H9 (cell line): ENCODE measurements around the gene ATG5. TPM values are rescaled to one million over a fixed set of nuclear protein-coding genes. Genes with fewer than 3 reads are reported as not detected.

Experiments used
- DNase-seq: peaks from one replicate; pipeline ENCODE4 v3.0.0-alpha.2; 2017
- H2AFZ ChIP-seq: one replicate; pipeline ENCODE4 v1.6.1; 2013; ENCODE audit warnings: mild to moderate bottlenecking, low read length, control low read depth, moderate library complexity
- H2AK5ac ChIP-seq: 2 replicates; pipeline ENCODE4 v1.6.1; 2013; ENCODE audit warnings: low read length, control low read depth, mixed read lengths; ENCODE audit not compliant: insufficient read length
- H2BK120ac ChIP-seq: one replicate; pipeline ENCODE4 v1.6.1; 2013; ENCODE audit warnings: low read depth, mild to moderate bottlenecking, low read length, control low read depth, inconsistent platforms; ENCODE audit not compliant: poor library complexity, severe bottlenecking
- H2BK12ac ChIP-seq: 2 replicates; pipeline ENCODE4 v1.6.1; 2013; ENCODE audit warnings: low read length, control low read depth, mixed read lengths, low read depth; ENCODE audit not compliant: insufficient read length
- H2BK15ac ChIP-seq: 2 replicates; pipeline ENCODE4 v1.6.1; 2013; ENCODE audit warnings: low read depth, low read length, control low read depth
- H2BK20ac ChIP-seq: one replicate; pipeline ENCODE4 v1.6.1; 2013; ENCODE audit warnings: low read depth, mild to moderate bottlenecking, low read length, control low read depth, inconsistent platforms; ENCODE audit not compliant: poor library complexity, severe bottlenecking
- H2BK5ac ChIP-seq: 2 replicates; pipeline ENCODE4 v1.6.1; 2013; ENCODE audit warnings: low read length, control low read depth, mixed read lengths; ENCODE audit not compliant: insufficient read length
- H3K14ac ChIP-seq: 2 replicates; pipeline ENCODE4 v1.6.1; 2013; ENCODE audit warnings: low read length, control low read depth; ENCODE audit not compliant: insufficient read depth
- H3K18ac ChIP-seq: 2 replicates; pipeline ENCODE4 v1.6.1; 2013; ENCODE audit warnings: low read depth, mild to moderate bottlenecking, mixed read lengths, low read length, control low read depth; ENCODE audit not compliant: insufficient read length
- H3K23ac ChIP-seq: 2 replicates; pipeline ENCODE4 v1.6.1; 2013; ENCODE audit warnings: low read length, control low read depth, mixed read lengths, low read depth; ENCODE audit not compliant: insufficient read length
- H3K23me2 ChIP-seq: 2 replicates; pipeline ENCODE4 v1.6.1; 2013; ENCODE audit warnings: low read depth, mild to moderate bottlenecking, mixed read lengths, low read length, control low read depth; ENCODE audit not compliant: insufficient read length, poor library complexity, severe bottlenecking
- H3K27ac ChIP-seq: 2 replicates; pipeline ENCODE4 v1.5.1; 2013; ENCODE audit warnings: low read length, control low read depth, mixed read lengths, low read depth; ENCODE audit not compliant: insufficient read length
- H3K27me3 ChIP-seq: 2 replicates; pipeline ENCODE4 v1.6.1; 2013; ENCODE audit warnings: low read length, control low read depth, inconsistent platforms; ENCODE audit not compliant: insufficient read depth
- H3K4ac ChIP-seq: 2 replicates; pipeline ENCODE4 v1.6.1; 2013; ENCODE audit warnings: low read depth, mild to moderate bottlenecking, control low read depth, inconsistent platforms, low read length, moderate library complexity
- H3K4me1 ChIP-seq: 2 replicates; pipeline ENCODE4 v1.6.1; 2013; ENCODE audit warnings: low read length, control low read depth, inconsistent platforms; ENCODE audit not compliant: insufficient read depth
- H3K4me2 ChIP-seq: 2 replicates; pipeline ENCODE4 v1.6.1; 2013; ENCODE audit warnings: low read length, control low read depth, mixed read lengths; ENCODE audit not compliant: insufficient read length, insufficient read depth
- H3K56ac ChIP-seq: 2 replicates; pipeline ENCODE4 v1.6.1; 2013; ENCODE audit warnings: low read depth, mild to moderate bottlenecking, mixed read lengths, low read length, control low read depth; ENCODE audit not compliant: insufficient read length
- H3K79me1 ChIP-seq: 2 replicates; pipeline ENCODE4 v1.6.1; 2013; ENCODE audit warnings: low read depth, mild to moderate bottlenecking, moderate library complexity, low read length, control low read depth, inconsistent platforms; ENCODE audit not compliant: insufficient read depth, poor library complexity, severe bottlenecking
- H3K79me2 ChIP-seq: 2 replicates; pipeline ENCODE4 v1.6.1; 2013; ENCODE audit warnings: low read length, control low read depth, inconsistent platforms; ENCODE audit not compliant: insufficient read depth
- H3K9ac ChIP-seq: 2 replicates; pipeline ENCODE4 v1.6.1; 2013; ENCODE audit warnings: low read length, control low read depth, mixed read lengths; ENCODE audit not compliant: insufficient read length; ENCODE audit errors: extremely low read depth
- H3K9me3 ChIP-seq: one replicate; pipeline ENCODE4 v1.6.1; 2013; ENCODE audit warnings: low read depth, low read length, inconsistent platforms; ENCODE audit not compliant: control insufficient read depth
- H3T11ph ChIP-seq: one replicate; pipeline ENCODE4 v1.6.1; 2013; ENCODE audit warnings: mild to moderate bottlenecking, low read length, control low read depth, inconsistent platforms
- H4K20me1 ChIP-seq: one replicate; pipeline ENCODE4 v1.6.1; 2013; ENCODE audit not compliant: control insufficient read depth, insufficient read length, insufficient read depth
- H4K5ac ChIP-seq: 2 replicates; pipeline ENCODE4 v1.6.1; 2013; ENCODE audit warnings: low read depth, mild to moderate bottlenecking, mixed read lengths, low read length, control low read depth; ENCODE audit not compliant: insufficient read length
- H4K8ac ChIP-seq: replicated peaks from 2 replicates; pipeline ENCODE4 v1.6.1; 2013; ENCODE audit warnings: low read length, control low read depth, mixed read lengths, low read depth; ENCODE audit not compliant: insufficient read length
- H4K91ac ChIP-seq: 2 replicates; pipeline ENCODE4 v1.6.1; 2013; ENCODE audit warnings: low read depth, mild to moderate bottlenecking, moderate library complexity, mixed read lengths, low read length, control low read depth; ENCODE audit not compliant: insufficient read length
- H3K27ac Mint-ChIP-seq, 3 experiments: 2 replicates in 2 of 3; 3 replicates in 1 of 3; pipeline ENCODE4 v1.8.0; 2020 to 2021; ENCODE audit warnings: mixed read lengths in 3 of 3, mild to moderate bottlenecking in 1 of 3, moderate library complexity in 1 of 3
- H3K27me3 Mint-ChIP-seq: 2 replicates; pipeline ENCODE4 v1.8.0; 2021; ENCODE audit warnings: low read depth, mild to moderate bottlenecking, moderate library complexity, mixed read lengths
- H3K36me3 Mint-ChIP-seq, 3 experiments: 2 replicates in 2 of 3; 3 replicates in 1 of 3; pipeline ENCODE4 v1.8.0; 2020 to 2021; ENCODE audit warnings: low read depth in 3 of 3, mixed read lengths in 3 of 3; ENCODE audit not compliant: insufficient read depth in 1 of 3
- H3K4me1 Mint-ChIP-seq, 2 experiments: 2 replicates each; pipeline ENCODE4 v1.8.0; 2020; ENCODE audit warnings: mixed read lengths in 2 of 2
- H3K4me3 Mint-ChIP-seq, 2 experiments: 2 replicates in 1 of 2; 3 replicates in 1 of 2; pipeline ENCODE4 v1.8.0; 2020 to 2021; ENCODE audit warnings: mild to moderate bottlenecking in 2 of 2, mixed read lengths in 2 of 2, moderate library complexity in 1 of 2
- H3K9me3 Mint-ChIP-seq, 2 experiments: 2 replicates in 1 of 2; 3 replicates in 1 of 2; pipeline ENCODE4 v1.8.0; 2020; ENCODE audit warnings: mild to moderate bottlenecking in 2 of 2, mixed read lengths in 2 of 2, moderate library complexity in 1 of 2
- total RNA-seq: library from RNA; stranded (reverse); gene quantifications from 2 replicates; pipeline ENCODE4 v1.2.1, GENCODE V29; 2021
- TF ChIP-seq, protein P1 (sequence below): fragments of 200-600 bp; sonication (generic); conservative IDR thresholded peaks from 3 replicates; pipeline ENCODE4 v1.8.0; 2021; ENCODE audit warnings: antibody characterized with exemption, mild to moderate bottlenecking

ATG5 gene
- total RNA-seq, 1 experiment from 2014 or later: 36.7 TPM

DNA sequence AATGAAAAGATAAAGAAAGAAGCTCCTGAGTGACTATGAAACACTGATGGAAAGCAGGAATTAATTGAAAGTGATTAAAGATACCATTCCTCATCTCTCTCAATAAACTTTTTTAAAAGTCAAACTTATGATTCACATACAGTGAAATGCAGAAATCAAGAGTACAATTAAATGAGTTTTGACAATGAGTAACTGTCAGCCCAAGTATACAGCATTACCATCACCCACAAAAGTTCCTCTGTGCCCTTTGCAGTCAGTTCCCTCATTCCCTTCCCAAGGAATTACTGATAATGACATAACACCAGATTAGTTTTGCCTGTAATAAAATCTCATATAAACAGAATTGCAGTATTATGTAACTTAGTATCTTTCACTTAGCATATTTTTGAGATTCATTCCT lies 44.5 kb downstream of the ATG5 start:
- no peaks in the 10 kb centered on the region for H3K27me3 ChIP-seq
- no peak overlapping the region for H3T11ph ChIP-seq
- H3K27ac ChIP-seq: no peak overlapping the region
- no peaks in the 10 kb centered on the region for H3K27me3 Mint-ChIP-seq
- H2BK5ac ChIP-seq: no peak overlapping the region
- peaks cover 5% of the 10 kb centered on the region for H3K79me1 ChIP-seq
- no peak overlapping the region for H2AFZ ChIP-seq
- H3K4me1 ChIP-seq: no peaks in the 10 kb centered on the region
- H2BK120ac ChIP-seq: no peak overlapping the region
- no peak overlapping the region for H2BK12ac ChIP-seq
- H4K20me1 ChIP-seq: no peaks in the 10 kb centered on the region
- H3K9ac ChIP-seq: no peak overlapping the region
- peaks cover 6 to 19% (median 16%) of the 10 kb centered on the region in 3 experiments for H3K36me3 Mint-ChIP-seq
- no peak overlapping the region for H3K18ac ChIP-seq
- H4K8ac ChIP-seq: no peak overlapping the region
- H3K27ac Mint-ChIP-seq: no peak overlapping the region
- no peak overlapping the region for H3K56ac ChIP-seq
- no peak overlapping the region for H2BK15ac ChIP-seq
- no peaks in the 10 kb centered on the region for H3K9me3 Mint-ChIP-seq
- no peak for DNase-seq
- peaks cover 5% of the 10 kb centered on the region; the same call in 1 of the 2 replicates for H3K79me2 ChIP-seq
- TF ChIP-seq, protein P1, sequence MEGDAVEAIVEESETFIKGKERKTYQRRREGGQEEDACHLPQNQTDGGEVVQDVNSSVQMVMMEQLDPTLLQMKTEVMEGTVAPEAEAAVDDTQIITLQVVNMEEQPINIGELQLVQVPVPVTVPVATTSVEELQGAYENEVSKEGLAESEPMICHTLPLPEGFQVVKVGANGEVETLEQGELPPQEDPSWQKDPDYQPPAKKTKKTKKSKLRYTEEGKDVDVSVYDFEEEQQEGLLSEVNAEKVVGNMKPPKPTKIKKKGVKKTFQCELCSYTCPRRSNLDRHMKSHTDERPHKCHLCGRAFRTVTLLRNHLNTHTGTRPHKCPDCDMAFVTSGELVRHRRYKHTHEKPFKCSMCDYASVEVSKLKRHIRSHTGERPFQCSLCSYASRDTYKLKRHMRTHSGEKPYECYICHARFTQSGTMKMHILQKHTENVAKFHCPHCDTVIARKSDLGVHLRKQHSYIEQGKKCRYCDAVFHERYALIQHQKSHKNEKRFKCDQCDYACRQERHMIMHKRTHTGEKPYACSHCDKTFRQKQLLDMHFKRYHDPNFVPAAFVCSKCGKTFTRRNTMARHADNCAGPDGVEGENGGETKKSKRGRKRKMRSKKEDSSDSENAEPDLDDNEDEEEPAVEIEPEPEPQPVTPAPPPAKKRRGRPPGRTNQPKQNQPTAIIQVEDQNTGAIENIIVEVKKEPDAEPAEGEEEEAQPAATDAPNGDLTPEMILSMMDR: no peak
- no peak overlapping the region for H4K5ac ChIP-seq
- no peak overlapping the region for H2AK5ac ChIP-seq
- H3K23ac ChIP-seq: no peak overlapping the region
- no peak overlapping the region for H4K91ac ChIP-seq
- H3K4me2 ChIP-seq: no peak overlapping the region
- no peak overlapping the region for H2BK20ac ChIP-seq
- no peak overlapping the region for H3K14ac ChIP-seq
- H3K23me2 ChIP-seq: no peaks in the 10 kb centered on the region
- no peak overlapping the region for H3K4ac ChIP-seq
- H3K9me3 ChIP-seq: no peaks in the 10 kb centered on the region
- no peak overlapping the region for H3K4me3 Mint-ChIP-seq
- 0 out of 4 replicates have a peak, but pooled peaks cover 0 to 2% of the 10 kb centered on the region in 2 experiments for H3K4me1 Mint-ChIP-seq
